ENCODE data around the gene PTPRC.
A peak's percentile ranks its signal among the peaks of the same experiment; 100 is the strongest.

PTPRC gene

DNA sequence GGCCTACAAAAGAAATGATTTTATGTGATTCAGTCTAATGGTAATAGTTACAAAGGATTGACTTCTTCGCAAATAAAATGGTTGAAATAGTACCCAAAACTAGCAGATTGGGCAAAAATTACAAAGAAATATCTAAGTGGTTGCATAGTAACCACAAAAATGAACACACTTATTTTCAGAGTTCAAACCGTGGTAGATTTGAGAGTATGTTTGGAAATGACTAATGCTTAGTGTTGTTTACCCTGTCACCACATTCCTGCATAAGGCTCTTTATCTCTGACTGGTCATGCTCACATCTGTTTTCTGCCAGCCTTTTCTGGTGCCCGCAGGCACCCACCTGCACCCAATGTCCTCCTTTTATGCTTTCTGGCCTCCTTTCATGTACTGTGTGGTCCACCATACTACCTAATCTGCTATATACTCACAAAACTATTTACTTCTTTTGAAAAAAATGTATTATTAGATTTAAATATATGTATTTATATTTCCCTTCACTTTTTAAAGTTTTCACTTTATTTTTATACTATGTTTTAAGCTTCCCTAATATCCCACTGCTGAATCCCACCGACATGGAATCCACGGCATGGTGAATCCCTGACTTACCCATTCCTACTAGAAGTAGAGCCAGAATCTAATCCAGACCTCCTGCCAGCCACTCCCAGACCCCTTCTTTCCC is 30.3 kb downstream of the PTPRC start:
- DNase-seq, result peak; percentile 77
- no peak overlapping the region for H3K4me3 ChIP-seq (ENCODE audit: low read depth, low read length)
- no peaks in the 10 kb centered on the region for H3K27me3 ChIP-seq (replicated peaks)
- H3K36me3 ChIP-seq (replicated peaks), result no peaks in the 10 kb centered on the region
- TF ChIP-seq, protein P1, sequence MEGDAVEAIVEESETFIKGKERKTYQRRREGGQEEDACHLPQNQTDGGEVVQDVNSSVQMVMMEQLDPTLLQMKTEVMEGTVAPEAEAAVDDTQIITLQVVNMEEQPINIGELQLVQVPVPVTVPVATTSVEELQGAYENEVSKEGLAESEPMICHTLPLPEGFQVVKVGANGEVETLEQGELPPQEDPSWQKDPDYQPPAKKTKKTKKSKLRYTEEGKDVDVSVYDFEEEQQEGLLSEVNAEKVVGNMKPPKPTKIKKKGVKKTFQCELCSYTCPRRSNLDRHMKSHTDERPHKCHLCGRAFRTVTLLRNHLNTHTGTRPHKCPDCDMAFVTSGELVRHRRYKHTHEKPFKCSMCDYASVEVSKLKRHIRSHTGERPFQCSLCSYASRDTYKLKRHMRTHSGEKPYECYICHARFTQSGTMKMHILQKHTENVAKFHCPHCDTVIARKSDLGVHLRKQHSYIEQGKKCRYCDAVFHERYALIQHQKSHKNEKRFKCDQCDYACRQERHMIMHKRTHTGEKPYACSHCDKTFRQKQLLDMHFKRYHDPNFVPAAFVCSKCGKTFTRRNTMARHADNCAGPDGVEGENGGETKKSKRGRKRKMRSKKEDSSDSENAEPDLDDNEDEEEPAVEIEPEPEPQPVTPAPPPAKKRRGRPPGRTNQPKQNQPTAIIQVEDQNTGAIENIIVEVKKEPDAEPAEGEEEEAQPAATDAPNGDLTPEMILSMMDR (IDR thresholded peaks at IDR 0.05; ENCODE audit: low read depth, low read length, missing control alignments), result no peak
- in situ Hi-C loops (cut with HindIII; ENCODE audit: low pct_ligation_motif_present, low sequenced_read_pairs), result no loop called here
- H3K27ac ChIP-seq, result no peak overlapping the region

DNA sequence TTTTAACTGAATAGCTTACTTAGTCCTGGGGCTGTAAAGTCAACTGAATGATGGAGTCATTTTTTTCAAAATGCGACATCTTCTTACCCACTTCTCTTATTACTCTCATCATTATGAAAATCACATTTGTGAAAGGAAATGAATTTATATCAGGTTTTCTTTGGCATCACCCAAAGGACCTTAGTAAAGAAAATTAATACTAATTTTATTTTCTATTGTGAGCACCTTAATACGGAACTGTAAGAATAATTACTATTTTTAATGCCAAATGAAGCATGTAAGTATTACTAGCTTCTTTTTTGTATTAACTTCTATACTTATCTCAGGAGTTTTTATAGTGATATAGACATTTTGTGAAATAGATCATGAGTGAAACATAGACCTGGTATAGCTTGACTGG is 30.9 kb downstream of the PTPRC start:
- no peak overlapping the region for H3K27ac ChIP-seq
- H3K27me3 ChIP-seq (replicated peaks), result no peaks in the 10 kb centered on the region
- H3K4me3 ChIP-seq (ENCODE audit: low read depth, low read length), result no peak overlapping the region
- H3K36me3 ChIP-seq (replicated peaks), result no peaks in the 10 kb centered on the region
- TF ChIP-seq, protein P1 (IDR thresholded peaks at IDR 0.05; ENCODE audit: low read depth, low read length, missing control alignments), result no peak
- in situ Hi-C loops (cut with HindIII; ENCODE audit: low pct_ligation_motif_present, low sequenced_read_pairs), result no loop called here
- DNase-seq, result no peak

DNA sequence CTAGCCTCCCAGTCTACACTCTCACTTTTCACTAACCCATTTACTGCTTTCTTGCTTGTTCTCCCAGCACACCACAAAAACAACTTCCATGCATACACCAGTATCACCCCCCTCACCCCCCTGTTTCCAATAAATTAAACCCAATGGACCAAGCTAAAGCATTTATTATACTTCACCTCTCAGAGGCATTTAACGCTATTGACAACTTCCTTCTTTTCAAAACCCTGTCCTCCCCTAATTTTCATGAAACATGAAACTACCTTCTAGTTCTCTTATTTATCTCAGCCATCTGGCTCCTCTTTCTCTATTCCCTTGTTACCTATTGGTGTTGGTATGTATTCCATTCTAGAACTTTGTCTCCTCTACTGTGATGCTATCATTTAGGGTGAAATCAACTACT is 32.3 kb downstream of the PTPRC start:
- in situ Hi-C loops (cut with HindIII; ENCODE audit: low pct_ligation_motif_present, low sequenced_read_pairs), result no loop called here
- Histone ChIP-seq H3K27ac (no peak overlapping the region), H3K4me3 (ENCODE audit: low read depth, low read length) (no peak overlapping the region)

DNA sequence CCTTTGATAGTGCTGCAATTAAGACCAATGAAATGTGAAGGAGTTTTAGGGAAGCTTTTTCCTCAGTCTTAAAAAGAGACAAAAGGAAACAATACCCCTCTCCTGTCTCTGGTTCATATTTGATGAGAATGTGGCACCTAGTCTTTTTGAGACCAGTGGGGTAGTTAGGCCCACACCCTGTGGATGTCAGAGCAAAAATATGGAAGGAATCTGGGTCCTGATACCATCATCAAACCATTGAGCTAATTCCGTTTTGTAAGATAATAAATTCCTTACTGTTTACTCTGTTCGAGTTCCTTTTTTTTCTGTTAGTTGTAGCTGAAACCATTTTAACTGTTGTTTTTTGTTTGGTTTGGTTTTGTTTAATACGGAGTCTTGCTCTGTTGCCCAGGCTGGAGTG is 33.3 kb downstream of the PTPRC start:
- TF ChIP-seq, protein P1 (IDR thresholded peaks at IDR 0.05; ENCODE audit: low read depth, low read length, missing control alignments), result no peak
- H3K27me3 ChIP-seq (replicated peaks), result no peaks in the 10 kb centered on the region
- H3K4me3 ChIP-seq (ENCODE audit: low read depth, low read length), result no peak overlapping the region
- no peaks in the 10 kb centered on the region for H3K36me3 ChIP-seq (replicated peaks)
- peak overlapping the region; percentile 7 for H3K27ac ChIP-seq
- in situ Hi-C loops (cut with HindIII; ENCODE audit: low pct_ligation_motif_present, low sequenced_read_pairs), result no loop called here
- peak; percentile 48 for DNase-seq

More for the DNA sequence above, 32.3 kb downstream of the PTPRC start:
- H3K36me3 ChIP-seq (replicated peaks), result no peaks in the 10 kb centered on the region
- no peak for DNase-seq
- TF ChIP-seq, protein P1 (IDR thresholded peaks at IDR 0.05; ENCODE audit: low read depth, low read length, missing control alignments), result no peak
- H3K27me3 ChIP-seq (replicated peaks), result no peaks in the 10 kb centered on the region

DNA sequence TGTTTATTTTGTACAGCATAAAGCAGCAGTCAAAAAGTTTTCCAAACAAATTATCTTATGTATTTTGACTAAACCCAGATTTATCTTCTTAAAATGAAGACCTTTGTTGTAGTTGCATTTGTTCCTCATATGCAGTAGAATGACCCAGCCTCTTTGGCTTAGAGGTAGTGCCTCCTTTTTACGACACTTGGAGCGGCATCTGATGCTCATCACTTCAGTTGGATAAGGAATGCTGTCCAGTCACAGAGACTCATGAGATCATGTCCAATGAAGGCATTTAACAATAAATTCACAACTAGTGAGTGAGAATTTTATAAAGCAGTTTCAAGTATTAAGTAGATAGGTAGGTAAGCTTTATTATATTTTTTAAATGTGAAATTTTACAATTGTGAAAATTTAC is 35.2 kb downstream of the PTPRC start:
- TF ChIP-seq, protein P1 (IDR thresholded peaks at IDR 0.05; ENCODE audit: low read depth, low read length, missing control alignments), result no peak
- H3K27me3 ChIP-seq (replicated peaks), result no peaks in the 10 kb centered on the region
- no peak overlapping the region for H3K4me3 ChIP-seq (ENCODE audit: low read depth, low read length)
- DNase-seq, result no peak
- in situ Hi-C loops (cut with HindIII; ENCODE audit: low pct_ligation_motif_present, low sequenced_read_pairs), result no loop called here
- no peak overlapping the region for H3K27ac ChIP-seq
- no peaks in the 10 kb centered on the region for H3K36me3 ChIP-seq (replicated peaks)

DNA sequence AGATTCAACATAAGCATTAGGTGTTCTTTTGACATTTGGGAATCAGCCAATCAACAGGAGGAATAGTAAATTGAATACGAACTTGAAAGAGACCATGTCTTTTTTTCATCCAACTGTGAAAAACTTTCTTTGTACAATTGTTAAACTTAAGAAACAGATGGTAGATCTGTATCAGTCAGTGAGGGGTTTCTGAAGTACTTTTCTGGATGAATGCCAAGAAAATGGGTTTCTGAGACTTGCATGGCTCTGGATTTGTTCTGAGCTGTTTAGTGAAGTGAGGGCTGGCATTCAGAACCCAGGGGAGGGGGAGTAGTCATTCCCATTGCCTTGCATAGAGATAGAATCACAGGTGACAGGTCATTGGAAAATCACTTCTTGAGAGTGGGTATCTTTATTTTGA is 37.4 kb downstream of the PTPRC start:
- H3K27me3 ChIP-seq (replicated peaks), result no peaks in the 10 kb centered on the region
- in situ Hi-C loops (cut with HindIII; ENCODE audit: low pct_ligation_motif_present, low sequenced_read_pairs), result loop anchor here (25.0 kb wide), 1 partner anchor 189 kb away; no protein-coding TSS in a partner anchor
- no peak for DNase-seq
- no peak overlapping the region for H3K27ac ChIP-seq
- no peak overlapping the region for H3K4me3 ChIP-seq (ENCODE audit: low read depth, low read length)
- H3K36me3 ChIP-seq (replicated peaks), result no peaks in the 10 kb centered on the region
- TF ChIP-seq, protein P1 (IDR thresholded peaks at IDR 0.05; ENCODE audit: low read depth, low read length, missing control alignments), result no peak
